NCI-H2107 treated with DMSO at 0.1 percent for 48 hours (cell line): ENCODE data around the gene SCAMP1.
"Not testable (repeated sequence)": the region's sequence is repeated elsewhere in the genome, so short reads cannot be mapped to it uniquely, and the experiment has no call there.

Experiments
- DNase-seq: peaks from one replicate; lab custom pipeline; 2025; ENCODE audit not compliant: unreplicated experiment; lab: John Stamatoyannopoulos, UW

SCAMP1 gene

GRCh38 chr5:78359831-78360673, at the start of gene SCAMP1:
Gene SCAMP1 (plus strand): TSS chr5:78360617. CDS start chr5:78360672, 55 bp downstream.
- DNase-seq, result peak; percentile 27

GRCh38 chr5:78317515-78317914, 42.9 kb upstream of the SCAMP1 start:
- DNase-seq, result no peak

GRCh38 chr5:78318337-78318736, 42.1 kb upstream of the SCAMP1 start:
- DNase-seq, result no peak

GRCh38 chr5:78320401-78320800, 40.0 kb upstream of the SCAMP1 start:
- peak; percentile 24 for DNase-seq

- DNase-seq, result no peak
Measured at GRCh38 chr5:78323241-78323640, 37.2 kb upstream of the SCAMP1 start.

GRCh38 chr5:78326930-78327329, 33.5 kb upstream of the SCAMP1 start:
- no peak for DNase-seq

- DNase-seq, result no peak
Measured at GRCh38 chr5:78327761-78328510, 32.5 kb upstream of the SCAMP1 start.

- DNase-seq, result no peak
Measured at GRCh38 chr5:78328585-78329173, 31.7 kb upstream of the SCAMP1 start.

- DNase-seq, result no peak
Measured at GRCh38 chr5:78331523-78332080, 28.8 kb upstream of the SCAMP1 start.

GRCh38 chr5:78334811-78335210, 25.6 kb upstream of the SCAMP1 start:
- no peak for DNase-seq

GRCh38 chr5:78335976-78336375, 24.4 kb upstream of the SCAMP1 start:
- DNase-seq, result no peak

- no peak for DNase-seq
Measured at GRCh38 chr5:78336698-78337097, 23.7 kb upstream of the SCAMP1 start.

- no peak for DNase-seq
Measured at GRCh38 chr5:78339617-78340436, 20.6 kb upstream of the SCAMP1 start.

GRCh38 chr5:78341440-78341839, 19.0 kb upstream of the SCAMP1 start:
- DNase-seq, result no peak

- no peak for DNase-seq
Measured at GRCh38 chr5:78345485-78345884, 14.9 kb upstream of the SCAMP1 start.

- no peak for DNase-seq
Measured at GRCh38 chr5:78353520-78353919, 6.9 kb upstream of the SCAMP1 start.

- no peak for DNase-seq
Measured at GRCh38 chr5:78354066-78354670, 6.2 kb upstream of the SCAMP1 start.

- no peak for DNase-seq
Measured at GRCh38 chr5:78355561-78355960, 4.9 kb upstream of the SCAMP1 start.

GRCh38 chr5:78359455-78359830, 974 bp upstream of the SCAMP1 start:
- DNase-seq, result not testable (repeated sequence)

- no peak for DNase-seq
Measured at GRCh38 chr5:78360674-78360923, 182 bp downstream of the SCAMP1 start.
